NB4 (cell line): ENCODE data around the gene SOX6.

Experiments used
- CTCF ChIP-seq: IDR thresholded peaks from one replicate; pipeline ENCODE4 v1.5.1; 2012; ENCODE audit warnings: low read depth, low read length
- MAX ChIP-seq: IDR thresholded peaks from 2 replicates; pipeline ENCODE4 v1.6.1; 2011; ENCODE audit warnings: low read depth, low read length
- MYC ChIP-seq: IDR thresholded peaks from 2 replicates; pipeline ENCODE4 v1.6.1; 2011; ENCODE audit warnings: low read depth, low read length

DNA sequence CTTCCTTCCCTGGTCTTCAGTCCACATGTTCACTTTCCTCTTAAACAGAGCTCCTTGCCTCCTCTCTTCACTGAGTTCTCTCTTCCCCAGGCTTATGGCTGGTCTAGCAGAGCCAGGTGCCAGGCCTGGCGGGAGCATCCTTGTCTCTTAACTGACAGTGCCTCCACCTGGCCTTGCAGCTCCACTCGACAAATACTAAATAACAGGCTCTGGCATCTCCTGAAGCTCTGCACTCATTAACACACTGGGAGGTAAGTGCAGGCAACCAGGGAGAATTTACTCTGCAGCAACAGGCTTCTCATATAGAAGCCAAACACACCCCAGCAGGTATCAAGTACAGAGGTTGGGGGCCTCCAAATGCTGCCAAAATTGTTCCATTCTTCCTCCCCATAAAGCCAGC is 438.1 kb downstream of the SOX6 start:
- TF ChIP-seq CTCF (no peak), MYC (no peak), MAX (no peak)
